Measurements from ENCODE around the gene RBBP9.
"Not testable (repeated sequence)": the region's sequence is repeated elsewhere in the genome, so short reads cannot be mapped to it uniquely, and the experiment has no call there.

Gene RBBP9

GRCh38 chr20:18522066-18522465, 25.0 kb upstream of the RBBP9 start:
- H3K36me3 Mint-ChIP-seq (ENCODE audit: low read depth) = peaks cover 18% of the 10 kb centered on the region
- H3K9me3 Mint-ChIP-seq; H3K27ac Mint-ChIP-seq; H3K4me1 Mint-ChIP-seq (ENCODE audit: low read depth); H3K27me3 Mint-ChIP-seq (ENCODE audit: low read depth); H3K4me3 Mint-ChIP-seq: not testable (repeated sequence)

GRCh38 chr20:18515973-18516372, 18.9 kb upstream of the RBBP9 start:
- Mint-ChIP-seq H3K4me1 (ENCODE audit: low read depth) (peaks cover 26% of the 10 kb centered on the region), H3K9me3 (no peaks in the 10 kb centered on the region), H3K36me3 (ENCODE audit: low read depth) (peaks cover 26% of the 10 kb centered on the region), H3K4me3 (no peak overlapping the region), H3K27ac (no peak overlapping the region), H3K27me3 (ENCODE audit: low read depth) (no peaks in the 10 kb centered on the region)

- Mint-ChIP-seq H3K27me3 (ENCODE audit: low read depth) (no peaks in the 10 kb centered on the region), H3K36me3 (ENCODE audit: low read depth) (peaks cover 35% of the 10 kb centered on the region), H3K4me3 (no peak overlapping the region), H3K4me1 (ENCODE audit: low read depth) (peaks cover 39% of the 10 kb centered on the region), H3K9me3 (no peaks in the 10 kb centered on the region), H3K27ac (no peak overlapping the region)
Measured at GRCh38 chr20:18514127-18514526, 17.1 kb upstream of the RBBP9 start.

- H3K4me1 Mint-ChIP-seq (ENCODE audit: low read depth) = peaks cover 43% of the 10 kb centered on the region
- H3K27ac Mint-ChIP-seq = no peak overlapping the region
- no peak overlapping the region for H3K4me3 Mint-ChIP-seq
Measured at GRCh38 chr20:18513208-18513607, 16.2 kb upstream of the RBBP9 start.

GRCh38 chr20:18511571-18511970, 14.5 kb upstream of the RBBP9 start:
- H3K27me3 Mint-ChIP-seq (ENCODE audit: low read depth) = no peaks in the 10 kb centered on the region
- H3K27ac Mint-ChIP-seq = no peak overlapping the region
- H3K9me3 Mint-ChIP-seq = no peaks in the 10 kb centered on the region
- H3K4me3 Mint-ChIP-seq = no peak overlapping the region
- H3K4me1 Mint-ChIP-seq (ENCODE audit: low read depth) = peaks cover 51% of the 10 kb centered on the region
- peaks cover 41% of the 10 kb centered on the region for H3K36me3 Mint-ChIP-seq (ENCODE audit: low read depth)

More at GRCh38 chr20:18513208-18513607, 16.2 kb upstream of the RBBP9 start:
- H3K27me3 Mint-ChIP-seq (ENCODE audit: low read depth) = no peaks in the 10 kb centered on the region
- peaks cover 36% of the 10 kb centered on the region for H3K36me3 Mint-ChIP-seq (ENCODE audit: low read depth)
- no peaks in the 10 kb centered on the region for H3K9me3 Mint-ChIP-seq

GRCh38 chr20:18507218-18508191, 10.5 kb upstream of the RBBP9 start, which contains the start of gene SEC23B:
Gene SEC23B, plus strand, starts transcription at chr20:18507940. Its CDS starts 2,896 bp downstream, at chr20:18510836.
- peaks cover 26% of the 10 kb centered on the region for H3K36me3 Mint-ChIP-seq (ENCODE audit: low read depth)
- peaks cover 36% of the 10 kb centered on the region for H3K4me1 Mint-ChIP-seq (ENCODE audit: low read depth)

GRCh38 chr20:18506744-18507143, 9.7 kb upstream of the RBBP9 start:
- Mint-ChIP-seq H3K27ac (peak overlapping the region; percentile 100), H3K9me3 (no peaks in the 10 kb centered on the region), H3K4me3 (peak overlapping the region; percentile 99), H3K27me3 (ENCODE audit: low read depth) (no peaks in the 10 kb centered on the region), H3K4me1 (ENCODE audit: low read depth) (peaks cover 39% of the 10 kb centered on the region), H3K36me3 (ENCODE audit: low read depth) (peaks cover 23% of the 10 kb centered on the region)

More at GRCh38 chr20:18507218-18508191, 10.5 kb upstream of the RBBP9 start, which contains the start of gene SEC23B:
- H3K27ac Mint-ChIP-seq = peak within 1 kb of the TSS; percentile 100
- H3K27me3 Mint-ChIP-seq (ENCODE audit: low read depth) = no peaks in the 10 kb centered on the region
- H3K4me3 Mint-ChIP-seq = peak within 1 kb of the TSS; percentile 99
- no peaks in the 10 kb centered on the region for H3K9me3 Mint-ChIP-seq

- Mint-ChIP-seq H3K9me3 (no peaks in the 10 kb centered on the region), H3K36me3 (ENCODE audit: low read depth) (peaks cover 6% of the 10 kb centered on the region), H3K27me3 (ENCODE audit: low read depth) (no peaks in the 10 kb centered on the region), H3K4me1 (ENCODE audit: low read depth) (peaks cover 27% of the 10 kb centered on the region), H3K27ac (no peak overlapping the region), H3K4me3 (no peak overlapping the region)
Measured at GRCh38 chr20:18504479-18505060, 7.5 kb upstream of the RBBP9 start.

- not testable (repeated sequence) for H3K9me3 Mint-ChIP-seq; H3K27me3 Mint-ChIP-seq (ENCODE audit: low read depth); H3K36me3 Mint-ChIP-seq (ENCODE audit: low read depth); H3K27ac Mint-ChIP-seq; H3K4me3 Mint-ChIP-seq
- peaks cover 16% of the 10 kb centered on the region for H3K4me1 Mint-ChIP-seq (ENCODE audit: low read depth)
Measured at GRCh38 chr20:18501672-18502071, 4.6 kb upstream of the RBBP9 start.

GRCh38 chr20:18497603-18498002, 578 bp upstream of the RBBP9 start:
- Mint-ChIP-seq H3K27me3 (ENCODE audit: low read depth) (no peaks in the 10 kb centered on the region), H3K27ac (no peak overlapping the region), H3K4me3 (peak overlapping the region; percentile 97), H3K9me3 (no peaks in the 10 kb centered on the region), H3K4me1 (ENCODE audit: low read depth) (peaks cover 19% of the 10 kb centered on the region), H3K36me3 (ENCODE audit: low read depth) (peaks cover 4% of the 10 kb centered on the region)

GRCh38 chr20:18496042-18496441, 983 bp downstream of the RBBP9 start:
- H3K4me3 Mint-ChIP-seq = peak overlapping the region; percentile 97
- H3K27ac Mint-ChIP-seq = peak overlapping the region; percentile 41
- no peaks in the 10 kb centered on the region for H3K27me3 Mint-ChIP-seq (ENCODE audit: low read depth)
- H3K9me3 Mint-ChIP-seq = no peaks in the 10 kb centered on the region
- H3K36me3 Mint-ChIP-seq (ENCODE audit: low read depth) = peaks cover 8% of the 10 kb centered on the region
- H3K4me1 Mint-ChIP-seq (ENCODE audit: low read depth) = peaks cover 16% of the 10 kb centered on the region

- Mint-ChIP-seq H3K4me3 (no peak overlapping the region), H3K4me1 (ENCODE audit: low read depth) (peaks cover under 1% of the 10 kb centered on the region), H3K27ac (no peak overlapping the region)
Measured at GRCh38 chr20:18488301-18488700, 8.7 kb downstream of the RBBP9 start.

GRCh38 chr20:18481596-18481995, 15.4 kb downstream of the RBBP9 start:
- no peak overlapping the region for H3K4me3 Mint-ChIP-seq
- H3K27me3 Mint-ChIP-seq (ENCODE audit: low read depth) = no peaks in the 10 kb centered on the region
- H3K36me3 Mint-ChIP-seq (ENCODE audit: low read depth) = peaks cover 21% of the 10 kb centered on the region
- H3K4me1 Mint-ChIP-seq (ENCODE audit: low read depth) = no peaks in the 10 kb centered on the region
- no peak overlapping the region for H3K27ac Mint-ChIP-seq
- H3K9me3 Mint-ChIP-seq = no peaks in the 10 kb centered on the region

More at GRCh38 chr20:18488301-18488700, 8.7 kb downstream of the RBBP9 start:
- Mint-ChIP-seq H3K27me3 (ENCODE audit: low read depth) (no peaks in the 10 kb centered on the region), H3K36me3 (ENCODE audit: low read depth) (peaks cover 23% of the 10 kb centered on the region), H3K9me3 (no peaks in the 10 kb centered on the region)

- peaks cover 21% of the 10 kb centered on the region for H3K36me3 Mint-ChIP-seq (ENCODE audit: low read depth)
- H3K27ac Mint-ChIP-seq = no peak overlapping the region
- no peaks in the 10 kb centered on the region for H3K27me3 Mint-ChIP-seq (ENCODE audit: low read depth)
- no peak overlapping the region for H3K4me3 Mint-ChIP-seq
- H3K4me1 Mint-ChIP-seq (ENCODE audit: low read depth) = no peaks in the 10 kb centered on the region
- H3K9me3 Mint-ChIP-seq = no peaks in the 10 kb centered on the region
Measured at GRCh38 chr20:18477821-18478220, 19.2 kb downstream of the RBBP9 start.

- Mint-ChIP-seq H3K4me3 (no peak overlapping the region), H3K27ac (no peak overlapping the region), H3K27me3 (ENCODE audit: low read depth) (no peaks in the 10 kb centered on the region), H3K4me1 (ENCODE audit: low read depth) (no peaks in the 10 kb centered on the region), H3K36me3 (ENCODE audit: low read depth) (peaks cover 17% of the 10 kb centered on the region), H3K9me3 (no peaks in the 10 kb centered on the region)
Measured at GRCh38 chr20:18477218-18477617, 19.8 kb downstream of the RBBP9 start.
